Measurements from ENCODE around the gene LCE3B. TPM values are rescaled to one million over a fixed set of nuclear protein-coding genes. Genes with fewer than 3 reads are reported as not detected.

LCE3B gene
- not detected in 2 replicates for polyA plus RNA-seq
- not detected in 2 replicates for polyA minus RNA-seq

DNA sequence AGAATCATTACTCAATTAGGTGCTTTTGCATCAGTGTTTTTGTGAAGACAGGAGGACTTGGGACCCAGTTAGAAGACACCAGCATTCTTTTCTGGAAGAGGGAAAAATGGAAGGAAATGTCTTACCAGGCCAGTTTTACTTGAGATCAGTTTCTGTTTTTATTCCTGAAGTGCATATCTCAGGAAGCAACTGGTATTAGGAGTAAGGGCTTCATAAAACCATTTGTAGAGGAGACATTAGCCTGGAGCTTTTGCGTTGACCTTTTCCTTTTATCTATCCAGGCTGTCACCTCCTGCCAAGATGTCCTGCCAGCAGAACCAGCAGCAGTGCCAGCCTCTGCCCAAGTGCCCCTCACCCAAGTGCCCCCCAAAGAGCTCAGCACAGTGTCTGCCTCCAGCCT lies at the start of gene LCE3B:
TSS of gene LCE3B (plus strand) at position 301 of the 400 bp plus-strand sequence. CDS start at position 301, 0 bp downstream.
- H3K9me2 ChIP-seq (ENCODE audit: insufficient read depth, low read length), result no peaks in the 10 kb centered on the region
- H3K4me3 ChIP-seq (ENCODE audit: low read length), result no peak within 1 kb of the TSS
- no peaks in the 10 kb centered on the region for H3K9me3 ChIP-seq (ENCODE audit: low read length)
- H3F3A ChIP-seq (ENCODE audit: insufficient read depth, low read length, poor library complexity, severe bottlenecking), result no peaks in the 10 kb centered on the region
- no peaks in the 10 kb centered on the region for H4K20me1 ChIP-seq (ENCODE audit: insufficient read depth)
- no peak within 1 kb of the TSS for H3K27ac ChIP-seq (ENCODE audit: low read length)
- no peak for TF ChIP-seq TAF1 (IDR thresholded peaks at IDR 0.05; ENCODE audit: low read depth)
- no peak for TF ChIP-seq CTCF (IDR thresholded peaks at IDR 0.05; ENCODE audit: poor library complexity, severe bottlenecking)
- no peak for TF ChIP-seq SMC3 (conservative IDR thresholded peaks at IDR 0.05; ENCODE audit: poor library complexity)
- no peak for TF ChIP-seq POLR2AphosphoS5 (IDR thresholded peaks at IDR 0.05)
- TF ChIP-seq, protein P1, sequence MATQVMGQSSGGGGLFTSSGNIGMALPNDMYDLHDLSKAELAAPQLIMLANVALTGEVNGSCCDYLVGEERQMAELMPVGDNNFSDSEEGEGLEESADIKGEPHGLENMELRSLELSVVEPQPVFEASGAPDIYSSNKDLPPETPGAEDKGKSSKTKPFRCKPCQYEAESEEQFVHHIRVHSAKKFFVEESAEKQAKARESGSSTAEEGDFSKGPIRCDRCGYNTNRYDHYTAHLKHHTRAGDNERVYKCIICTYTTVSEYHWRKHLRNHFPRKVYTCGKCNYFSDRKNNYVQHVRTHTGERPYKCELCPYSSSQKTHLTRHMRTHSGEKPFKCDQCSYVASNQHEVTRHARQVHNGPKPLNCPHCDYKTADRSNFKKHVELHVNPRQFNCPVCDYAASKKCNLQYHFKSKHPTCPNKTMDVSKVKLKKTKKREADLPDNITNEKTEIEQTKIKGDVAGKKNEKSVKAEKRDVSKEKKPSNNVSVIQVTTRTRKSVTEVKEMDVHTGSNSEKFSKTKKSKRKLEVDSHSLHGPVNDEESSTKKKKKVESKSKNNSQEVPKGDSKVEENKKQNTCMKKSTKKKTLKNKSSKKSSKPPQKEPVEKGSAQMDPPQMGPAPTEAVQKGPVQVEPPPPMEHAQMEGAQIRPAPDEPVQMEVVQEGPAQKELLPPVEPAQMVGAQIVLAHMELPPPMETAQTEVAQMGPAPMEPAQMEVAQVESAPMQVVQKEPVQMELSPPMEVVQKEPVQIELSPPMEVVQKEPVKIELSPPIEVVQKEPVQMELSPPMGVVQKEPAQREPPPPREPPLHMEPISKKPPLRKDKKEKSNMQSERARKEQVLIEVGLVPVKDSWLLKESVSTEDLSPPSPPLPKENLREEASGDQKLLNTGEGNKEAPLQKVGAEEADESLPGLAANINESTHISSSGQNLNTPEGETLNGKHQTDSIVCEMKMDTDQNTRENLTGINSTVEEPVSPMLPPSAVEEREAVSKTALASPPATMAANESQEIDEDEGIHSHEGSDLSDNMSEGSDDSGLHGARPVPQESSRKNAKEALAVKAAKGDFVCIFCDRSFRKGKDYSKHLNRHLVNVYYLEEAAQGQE (IDR thresholded peaks at IDR 0.05; ENCODE audit: borderline replicate concordance), result no peak
- no peak for TF ChIP-seq EP300 (conservative IDR thresholded peaks at IDR 0.05; ENCODE audit: poor library complexity, severe bottlenecking)
- H2AFZ ChIP-seq (ENCODE audit: low read depth, low read length), result no peak within 1 kb of the TSS
- no peak within 1 kb of the TSS for H3K4me2 ChIP-seq (ENCODE audit: low read length)
- no peak within 1 kb of the TSS for H3K9ac ChIP-seq (ENCODE audit: low read length)
- no peaks in the 10 kb centered on the region for H3K27me3 ChIP-seq (ENCODE audit: insufficient read depth, low read depth, low read length)
- no peaks in the 10 kb centered on the region for H3K79me2 ChIP-seq (replicated peaks; ENCODE audit: insufficient read depth, low read length)
- no peaks in the 10 kb centered on the region for H3K36me3 ChIP-seq (ENCODE audit: insufficient read depth, low read length)

- H3K79me2 ChIP-seq (replicated peaks; ENCODE audit: insufficient read depth, low read length), result no peaks in the 10 kb centered on the region
- H4K20me1 ChIP-seq (ENCODE audit: insufficient read depth), result no peaks in the 10 kb centered on the region
- TF ChIP-seq RAD21 (conservative IDR thresholded peaks at IDR 0.05) (no peak), CTCF (IDR thresholded peaks at IDR 0.05; ENCODE audit: poor library complexity, severe bottlenecking) (no peak), SMC3 (conservative IDR thresholded peaks at IDR 0.05; ENCODE audit: poor library complexity) (no peak), POLR2AphosphoS5 (IDR thresholded peaks at IDR 0.05) (no peak), TAF1 (IDR thresholded peaks at IDR 0.05; ENCODE audit: low read depth) (no peak), MXI1 (conservative IDR thresholded peaks at IDR 0.05; ENCODE audit: poor library complexity, severe bottlenecking) (no peak), EP300 (conservative IDR thresholded peaks at IDR 0.05; ENCODE audit: poor library complexity, severe bottlenecking) (no peak), EZH2 (IDR thresholded peaks at IDR 0.05; ENCODE audit: borderline replicate concordance, insufficient read depth, low read length, poor library complexity, severe bottlenecking) (no peak)
- TF ChIP-seq, protein P1 (IDR thresholded peaks at IDR 0.05; ENCODE audit: borderline replicate concordance), result no peak
- H3K36me3 ChIP-seq (ENCODE audit: insufficient read depth, low read length), result no peaks in the 10 kb centered on the region
- H3F3A ChIP-seq (ENCODE audit: insufficient read depth, low read length, poor library complexity, severe bottlenecking), result no peaks in the 10 kb centered on the region
- H3K9me3 ChIP-seq (ENCODE audit: low read length), result no peaks in the 10 kb centered on the region
- H3K27me3 ChIP-seq (ENCODE audit: insufficient read depth, low read depth, low read length), result no peaks in the 10 kb centered on the region
- no peak overlapping the region for H2AFZ ChIP-seq (ENCODE audit: low read depth, low read length)
- H3K9ac ChIP-seq (ENCODE audit: low read length), result no peak overlapping the region
- H3K4me3 ChIP-seq (ENCODE audit: low read length), result no peak overlapping the region
- H3K4me2 ChIP-seq (ENCODE audit: low read length), result no peak overlapping the region
- H3K27ac ChIP-seq (ENCODE audit: low read length), result no peak overlapping the region
- no peaks in the 10 kb centered on the region for H3K9me2 ChIP-seq (ENCODE audit: insufficient read depth, low read length)
Observed at GRCh38 chr1:152565115-152565514, 48.5 kb upstream of the LCE3B start.

All from neural cell (in vitro differentiated cells).